HCT116 (cell line): ENCODE measurements around the gene KLRF2. TPM values are rescaled to one million over a fixed set of nuclear protein-coding genes. Genes with fewer than 3 reads are reported as not detected.

ENCODE experiments used
- ATAC-seq: fragments of 200-7000 bp; cut with Tn5 transposase; 2 replicates; pipeline ENCODE4 v1.9.1; 2020; ENCODE audit warnings: mild to moderate bottlenecking, moderate library complexity
- BruUV-seq: library from RNA; stranded (reverse); fragments of 400-500 nt; replicated peaks from 2 replicates; lab custom pipeline; 2021; lab: Mats Ljungman, UMichigan
- CTCF ChIA-PET: fragments of 300-600 bp; sonication (Branson Sonifier 250); formaldehyde crosslinking; loops from one replicate; lab custom pipeline; 2021; ENCODE audit warnings: antibody characterized with exemption; lab: Charles Lee
- POLR2A ChIA-PET: fragments of 300-600, 350-600 bp; sonication (Branson Sonifier 250); formaldehyde crosslinking; loops from one replicate; lab custom pipeline; 2021; ENCODE audit warnings: antibody characterized with exemption; lab: Charles Lee
- RAD21 ChIA-PET, 2 experiments: fragments of 300-600 bp; sonication (Branson Sonifier 250); formaldehyde crosslinking; loops; one replicate each; lab custom pipeline; 2023; ENCODE audit warnings: low total read pairs in 2 of 2; ENCODE audit not compliant: uncharacterized antibody in 2 of 2, unreplicated experiment in 2 of 2, low non-redundant PET in 1 of 2; lab: Charles Lee
- DNase-seq: peaks from one replicate; pipeline ENCODE4 v3.0.0-alpha.2; 2010; ENCODE audit warnings: low read depth, low spot score
- H2AFZ ChIP-seq: fragments of 200-600 bp; shearing (Covaris generic), sonication (generic); 2 replicates; pipeline ENCODE4 v1.6.1; 2017; ENCODE audit warnings: low read depth, mixed run types, mixed read lengths, antibody characterized with exemption, low read length; ENCODE audit not compliant: poor library complexity, severe bottlenecking
- H3K27ac ChIP-seq: 2 replicates; pipeline ENCODE4 v1.5.1; 2012; ENCODE audit warnings: low read depth, low read length
- H3K27me3 ChIP-seq: fragments of 200-600 bp; sonication (generic); 2 replicates; pipeline ENCODE4 v1.6.1; 2016; ENCODE audit warnings: mixed run types, low read length, mixed read lengths; ENCODE audit not compliant: insufficient read depth
- H3K36me3 ChIP-seq, 2 experiments: fragments of 200-500 bp in 1 of 2; fragments of 200-600 bp in 1 of 2; sonication (Bioruptor generic) in 1 of 2; sonication (generic) in 1 of 2; 2 replicates each; pipeline versions ENCODE4 v1.5.1 to v1.6.1; 2014 to 2016; ENCODE audit warnings: low read length in 2 of 2, inconsistent platforms in 1 of 2, mixed read lengths in 1 of 2, mixed run types in 1 of 2; ENCODE audit not compliant: insufficient read depth in 2 of 2, control insufficient read depth in 1 of 2
- H3K4me1 ChIP-seq, 2 experiments: fragments of 200-600 bp in 1 of 2; sonication (generic) in 1 of 2; 2 replicates each; pipeline versions ENCODE4 v1.5.1 to v1.6.1; 2012 to 2017; ENCODE audit warnings: low read length in 2 of 2, inconsistent platforms in 1 of 2, mild to moderate bottlenecking in 1 of 2, mixed read lengths in 1 of 2, mixed run types in 1 of 2, moderate library complexity in 1 of 2; ENCODE audit not compliant: insufficient read depth in 2 of 2, control insufficient read depth in 1 of 2
- H3K4me2 ChIP-seq: fragments of 200-600 bp; sonication (generic); 2 replicates; pipeline ENCODE4 v1.6.1; 2017; ENCODE audit warnings: mixed run types, low read length, mixed read lengths
- H3K4me3 ChIP-seq, 2 experiments: fragments of 200-600 bp in 1 of 2; sonication (generic) in 1 of 2; replicated peaks in 1 of 2; 2 replicates each; pipeline ENCODE4 v1.5.1; 2011 to 2016; ENCODE audit warnings: low read length in 2 of 2, control low read depth in 1 of 2, low read depth in 1 of 2, mild to moderate bottlenecking in 1 of 2, mixed read lengths in 1 of 2, mixed run types in 1 of 2
- H3K79me2 ChIP-seq: fragments of 200-600 bp; sonication (generic); 2 replicates; pipeline ENCODE4 v1.6.1; 2017; ENCODE audit warnings: mild to moderate bottlenecking, mixed run types, low read length, moderate library complexity, mixed read lengths; ENCODE audit not compliant: insufficient read depth
- H3K9ac ChIP-seq: fragments of 200-600 bp; sonication (generic); 2 replicates; pipeline ENCODE4 v1.6.1; 2016; ENCODE audit warnings: low read length, mixed read lengths
- H3K9me2 ChIP-seq: fragments of 200-600 bp; sonication (generic), shearing (Covaris generic); 2 replicates; pipeline ENCODE4 v1.6.1; 2017; ENCODE audit warnings: mixed run types, mild to moderate bottlenecking, moderate library complexity; ENCODE audit not compliant: insufficient read depth
- H3K9me3 ChIP-seq, 2 experiments: fragments of 200-500 bp in 1 of 2; fragments of 200-600 bp in 1 of 2; sonication (Bioruptor generic) in 1 of 2; sonication (generic) in 1 of 2; 2 replicates each; pipeline ENCODE4 v1.6.1; 2014 to 2017; ENCODE audit warnings: low read length in 2 of 2, mixed read lengths in 2 of 2, inconsistent platforms in 1 of 2, low read depth in 1 of 2, mild to moderate bottlenecking in 1 of 2, mixed run types in 1 of 2, moderate library complexity in 1 of 2; ENCODE audit not compliant: control insufficient read depth in 1 of 2, insufficient read depth in 1 of 2
- H4K20me1 ChIP-seq: fragments of 200-600 bp; sonication (generic), shearing (Covaris generic); 2 replicates; pipeline ENCODE4 v1.6.1; 2017; ENCODE audit warnings: mixed run types, mild to moderate bottlenecking, moderate library complexity; ENCODE audit not compliant: insufficient read depth
- EZH2phosphoT487 ChIP-seq: fragments of 200-600 bp; IDR thresholded peaks from 2 replicates; pipeline ENCODE4 v1.6.1; 2018; ENCODE audit warnings: antibody characterized with exemption, borderline replicate concordance
- JUND ChIP-seq: IDR thresholded peaks from 2 replicates; pipeline ENCODE4 v1.6.1; 2012
- POLR2AphosphoS5 ChIP-seq: IDR thresholded peaks from 2 replicates; pipeline ENCODE4 v1.6.1; 2011; ENCODE audit warnings: mild to moderate bottlenecking, low read depth, low read length, moderate library complexity
- SIN3A ChIP-seq: IDR thresholded peaks from 2 replicates; pipeline ENCODE4 v1.6.1; 2012; ENCODE audit warnings: low read depth
- SP1 ChIP-seq: IDR thresholded peaks from 2 replicates; pipeline ENCODE4 v1.6.1; 2012; ENCODE audit warnings: low read depth
- TCF7L2 ChIP-seq: IDR thresholded peaks from 2 replicates; pipeline ENCODE4 v1.7.0; 2011; ENCODE audit warnings: borderline replicate concordance, inconsistent platforms; ENCODE audit not compliant: insufficient read depth, insufficient read length; ENCODE audit errors: extremely low read depth
- YY1 ChIP-seq: IDR thresholded peaks from 2 replicates; pipeline ENCODE4 v1.6.1; 2011; ENCODE audit warnings: low read length, low read depth, moderate library complexity, mild to moderate bottlenecking; ENCODE audit not compliant: insufficient replicate concordance; ENCODE audit errors: extremely low read depth
- intact Hi-C: fragments of 100-400 bp; cut with micrococcal nuclease; formaldehyde crosslinking; loops from 2 replicates; pipeline ENCODE4 v1.10.0; 2022
- total RNA-seq: library from RNA; stranded (reverse); gene quantifications from one replicate; pipeline ENCODE4 v1.2.1, GENCODE V29; 2021; ENCODE audit not compliant: unreplicated experiment
- TF ChIP-seq, protein P1 (sequence below): IDR thresholded peaks from 2 replicates; pipeline ENCODE4 v1.6.1; 2011; ENCODE audit warnings: mild to moderate bottlenecking, low read length, moderate library complexity; ENCODE audit not compliant: insufficient replicate concordance; ENCODE audit errors: extremely low read depth

The KLRF2 gene
- total RNA-seq, 1 experiment from 2014 or later = not detected

- POLR2A ChIA-PET = no interaction called here
- Histone ChIP-seq H3K9me2 (no peaks in the 10 kb centered on the region), H3K4me2 (no peak overlapping the region), H3K27me3 (peaks cover 50% of the 10 kb centered on the region), H3K79me2 (no peaks in the 10 kb centered on the region), H3K4me1 (no peaks in the 10 kb centered on the region), H3K9ac (no peak overlapping the region), H3K4me3 (no peak overlapping the region), H3K9me3 (no peaks in the 10 kb centered on the region), H4K20me1 (no peaks in the 10 kb centered on the region; the same call in 1 of the 2 replicates), H3K36me3 (no peaks in the 10 kb centered on the region), H3K27ac (no peak overlapping the region), H2AFZ (no peak overlapping the region)
- no TSS peak for BruUV-seq
- intact Hi-C loops = no loop called here
- RAD21 ChIA-PET = no interaction called here
- ATAC-seq (no peak), DNase-seq (no peak)
- CTCF ChIA-PET = no interaction called here
- TF ChIP-seq TCF7L2 (no peak), YY1 (no peak), SIN3A (no peak), JUND (no peak)
- TF ChIP-seq, protein P1, sequence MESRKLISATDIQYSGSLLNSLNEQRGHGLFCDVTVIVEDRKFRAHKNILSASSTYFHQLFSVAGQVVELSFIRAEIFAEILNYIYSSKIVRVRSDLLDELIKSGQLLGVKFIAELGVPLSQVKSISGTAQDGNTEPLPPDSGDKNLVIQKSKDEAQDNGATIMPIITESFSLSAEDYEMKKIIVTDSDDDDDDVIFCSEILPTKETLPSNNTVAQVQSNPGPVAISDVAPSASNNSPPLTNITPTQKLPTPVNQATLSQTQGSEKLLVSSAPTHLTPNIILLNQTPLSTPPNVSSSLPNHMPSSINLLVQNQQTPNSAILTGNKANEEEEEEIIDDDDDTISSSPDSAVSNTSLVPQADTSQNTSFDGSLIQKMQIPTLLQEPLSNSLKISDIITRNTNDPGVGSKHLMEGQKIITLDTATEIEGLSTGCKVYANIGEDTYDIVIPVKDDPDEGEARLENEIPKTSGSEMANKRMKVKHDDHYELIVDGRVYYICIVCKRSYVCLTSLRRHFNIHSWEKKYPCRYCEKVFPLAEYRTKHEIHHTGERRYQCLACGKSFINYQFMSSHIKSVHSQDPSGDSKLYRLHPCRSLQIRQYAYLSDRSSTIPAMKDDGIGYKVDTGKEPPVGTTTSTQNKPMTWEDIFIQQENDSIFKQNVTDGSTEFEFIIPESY = no peak
These were observed 12.4 kb upstream of the KLRF2 start for GRCh38 chr12:9868951-9869306.

DNA sequence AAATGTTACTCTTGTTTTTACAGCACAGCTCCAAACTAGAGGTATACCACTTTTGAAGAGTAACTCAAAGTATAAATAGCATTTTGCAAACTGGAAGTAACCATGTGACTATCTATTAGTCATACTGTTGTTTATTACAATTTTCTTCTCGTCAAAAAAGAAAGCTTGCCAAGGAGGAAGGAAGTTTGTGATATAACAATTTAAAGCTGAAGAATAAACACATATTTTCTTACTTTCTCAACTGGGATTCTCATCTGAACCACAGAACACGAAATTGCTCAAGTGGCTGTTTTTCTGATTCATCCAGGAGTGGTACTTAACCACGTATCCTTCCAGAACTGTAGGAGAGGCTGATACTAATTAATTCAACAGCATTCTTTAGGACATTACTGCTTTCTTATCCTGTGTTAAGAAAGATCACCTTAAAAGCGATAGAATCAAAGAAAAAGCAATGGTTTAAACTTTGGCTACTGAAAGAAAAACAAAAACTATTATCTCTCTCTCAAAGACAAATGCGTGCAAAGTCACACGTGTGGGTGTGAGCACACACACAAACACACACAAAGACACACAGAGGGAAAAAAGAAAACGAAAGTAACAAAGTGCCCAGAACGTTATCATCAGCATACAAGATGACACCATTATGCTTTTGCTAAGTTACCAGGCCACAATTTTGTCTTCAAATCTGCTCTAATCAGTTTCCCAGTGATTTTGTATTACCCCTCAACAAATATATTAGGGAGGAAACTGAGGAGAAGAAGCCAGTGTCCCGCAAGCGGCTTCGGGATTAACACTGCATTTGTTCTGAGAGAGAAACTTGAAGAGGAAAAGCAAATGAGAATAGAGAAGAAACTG, 11.8 kb upstream of the KLRF2 start, which contains the start of gene CLEC2B:
TSS of gene CLEC2B (minus strand) at position 48 of the 855 bp plus-strand sequence.
- peak within 1 kb of the TSS; percentile 34 for H3K4me2 ChIP-seq
- TF ChIP-seq SP1 (no peak), EZH2phosphoT487 (peak; percentile 58; the same call in 1 of the 2 replicates), POLR2AphosphoS5 (no peak)

More for the DNA sequence above, 11.8 kb upstream of the KLRF2 start, which contains the start of gene CLEC2B:
- peak within 1 kb of the TSS; percentile 11 for H2AFZ ChIP-seq
- no peaks in the 10 kb centered on the region for H3K36me3 ChIP-seq
- ATAC-seq (no peak), DNase-seq (no peak)
- no peak within 1 kb of the TSS for H3K9ac ChIP-seq
- no peaks in the 10 kb centered on the region for H3K4me1 ChIP-seq
- no peaks in the 10 kb centered on the region for H3K9me3 ChIP-seq
- peak within 1 kb of the TSS; percentile 6 to 35; a peak in 2 of 4 replicates for H3K4me3 ChIP-seq
- ChIA-PET CTCF (no interaction called here), RAD21 (no interaction called here), POLR2A (no interaction called here)
- intact Hi-C loops = no loop called here
- peaks cover 45% of the 10 kb centered on the region for H3K27me3 ChIP-seq
- no peaks in the 10 kb centered on the region for H3K9me2 ChIP-seq
- no peaks in the 10 kb centered on the region for H3K79me2 ChIP-seq
- H4K20me1 ChIP-seq = no peaks in the 10 kb centered on the region; the same call in 1 of the 2 replicates
- H3K27ac ChIP-seq = no peak within 1 kb of the TSS
- BruUV-seq = no TSS peak
